ENCODE measurements around the gene EHBP1.

Gene EHBP1

GRCh38 chr2:62941413-62941812, 235.9 kb downstream of the EHBP1 start:
- Histone ChIP-seq H2AFZ (ENCODE audit: low read length) (no peak overlapping the region), H3K4me3 (ENCODE audit: low read depth, low read length, poor library complexity, severe bottlenecking) (no peak overlapping the region), H3K4me2 (ENCODE audit: low read length) (no peak overlapping the region), H3K36me3 (ENCODE audit: insufficient read depth, low read length) (no peaks in the 10 kb centered on the region), H3K79me2 (ENCODE audit: insufficient read depth, low read length) (no peaks in the 10 kb centered on the region), H3K9me3 (ENCODE audit: low read length) (no peaks in the 10 kb centered on the region), H3K9ac (ENCODE audit: low read length) (no peak overlapping the region), H3K27me3 (ENCODE audit: insufficient read depth, low read length) (no peaks in the 10 kb centered on the region), H3K9me2 (ENCODE audit: low read depth, low read length) (no peaks in the 10 kb centered on the region), H3K4me1 (ENCODE audit: insufficient read depth, low read length, severe bottlenecking) (no peaks in the 10 kb centered on the region), H3F3A (ENCODE audit: insufficient read depth, low read length) (no peaks in the 10 kb centered on the region), H4K20me1 (ENCODE audit: insufficient read depth, low read length) (no peaks in the 10 kb centered on the region), H3K27ac (ENCODE audit: low read depth, low read length, poor library complexity, severe bottlenecking) (no peak overlapping the region)
- TF ChIP-seq EZH2 (IDR thresholded peaks at IDR 0.05; ENCODE audit: borderline replicate concordance, low read length) = no peak
- peak; percentile 49; the same call in 1 of the 2 replicates for TF ChIP-seq CTCF (IDR thresholded peaks at IDR 0.05; ENCODE audit: low read length)

GRCh38 chr2:62944362-62944761, 238.8 kb downstream of the EHBP1 start:
- no peaks in the 10 kb centered on the region for H3K4me1 ChIP-seq (ENCODE audit: insufficient read depth, low read length, severe bottlenecking)
- no peak overlapping the region for H3K27ac ChIP-seq (ENCODE audit: low read depth, low read length, poor library complexity, severe bottlenecking)
- no peak overlapping the region for H3K9ac ChIP-seq (ENCODE audit: low read length)
- no peaks in the 10 kb centered on the region for H3K79me2 ChIP-seq (ENCODE audit: insufficient read depth, low read length)
- H3K9me2 ChIP-seq (ENCODE audit: low read depth, low read length) = no peaks in the 10 kb centered on the region
- H3K27me3 ChIP-seq (ENCODE audit: insufficient read depth, low read length) = no peaks in the 10 kb centered on the region
- H3K9me3 ChIP-seq (ENCODE audit: low read length) = no peaks in the 10 kb centered on the region
- H2AFZ ChIP-seq (ENCODE audit: low read length) = no peak overlapping the region
- H3F3A ChIP-seq (ENCODE audit: insufficient read depth, low read length) = no peaks in the 10 kb centered on the region
- TF ChIP-seq EZH2 (IDR thresholded peaks at IDR 0.05; ENCODE audit: borderline replicate concordance, low read length) (no peak), CTCF (IDR thresholded peaks at IDR 0.05; ENCODE audit: low read length) (no peak)
- no peaks in the 10 kb centered on the region for H4K20me1 ChIP-seq (ENCODE audit: insufficient read depth, low read length)
- H3K4me3 ChIP-seq (ENCODE audit: low read depth, low read length, poor library complexity, severe bottlenecking) = no peak overlapping the region
- H3K4me2 ChIP-seq (ENCODE audit: low read length) = no peak overlapping the region
- no peaks in the 10 kb centered on the region for H3K36me3 ChIP-seq (ENCODE audit: insufficient read depth, low read length)

- Histone ChIP-seq H3K4me2 (ENCODE audit: low read length) (no peak overlapping the region), H3K36me3 (ENCODE audit: insufficient read depth, low read length) (no peaks in the 10 kb centered on the region), H3K9me2 (ENCODE audit: low read depth, low read length) (no peaks in the 10 kb centered on the region), H3F3A (ENCODE audit: insufficient read depth, low read length) (no peaks in the 10 kb centered on the region), H3K27me3 (ENCODE audit: insufficient read depth, low read length) (no peaks in the 10 kb centered on the region), H3K27ac (ENCODE audit: low read depth, low read length, poor library complexity, severe bottlenecking) (no peak overlapping the region), H3K9ac (ENCODE audit: low read length) (no peak overlapping the region), H3K4me1 (ENCODE audit: insufficient read depth, low read length, severe bottlenecking) (no peaks in the 10 kb centered on the region), H3K79me2 (ENCODE audit: insufficient read depth, low read length) (no peaks in the 10 kb centered on the region), H3K9me3 (ENCODE audit: low read length) (no peaks in the 10 kb centered on the region), H4K20me1 (ENCODE audit: insufficient read depth, low read length) (no peaks in the 10 kb centered on the region; the same call in 1 of the 2 replicates), H2AFZ (ENCODE audit: low read length) (no peak overlapping the region), H3K4me3 (ENCODE audit: low read depth, low read length, poor library complexity, severe bottlenecking) (no peak overlapping the region)
- no peak for TF ChIP-seq CTCF (IDR thresholded peaks at IDR 0.05; ENCODE audit: low read length)
- no peak for TF ChIP-seq EZH2 (IDR thresholded peaks at IDR 0.05; ENCODE audit: borderline replicate concordance, low read length)
Measured at GRCh38 chr2:62947403-62947802, 241.9 kb downstream of the EHBP1 start.
